GM21717 (cell line): Measurements from ENCODE around the gene RGL3.
"Not testable (repeated sequence)": the region's sequence is repeated elsewhere in the genome, so short reads cannot be mapped to it uniquely, and the experiment has no call there.

ENCODE experiments used
- ATAC-seq: cut with Tn5 transposase; IDR thresholded peaks from one replicate; pipeline ENCODE4 v1.9.1; 2021; ENCODE audit warnings: mild to moderate bottlenecking, moderate library complexity; ENCODE audit not compliant: unreplicated experiment

RGL3 gene

GRCh38 chr19:11418549-11419506 is at the start of gene RGL3:
Gene RGL3, minus strand, starts transcription at chr19:11419314. Its CDS starts 36 bp downstream, at chr19:11419278.
- no peak for ATAC-seq

- not testable (repeated sequence) for ATAC-seq
These were observed 49.2 kb upstream of the RGL3 start for GRCh38 chr19:11468266-11468845.

GRCh38 chr19:11465600-11465999 is 46.5 kb upstream of the RGL3 start:
- no peak for ATAC-seq

- no peak for ATAC-seq
These were observed 45.5 kb upstream of the RGL3 start for GRCh38 chr19:11464333-11465265.

DNA sequence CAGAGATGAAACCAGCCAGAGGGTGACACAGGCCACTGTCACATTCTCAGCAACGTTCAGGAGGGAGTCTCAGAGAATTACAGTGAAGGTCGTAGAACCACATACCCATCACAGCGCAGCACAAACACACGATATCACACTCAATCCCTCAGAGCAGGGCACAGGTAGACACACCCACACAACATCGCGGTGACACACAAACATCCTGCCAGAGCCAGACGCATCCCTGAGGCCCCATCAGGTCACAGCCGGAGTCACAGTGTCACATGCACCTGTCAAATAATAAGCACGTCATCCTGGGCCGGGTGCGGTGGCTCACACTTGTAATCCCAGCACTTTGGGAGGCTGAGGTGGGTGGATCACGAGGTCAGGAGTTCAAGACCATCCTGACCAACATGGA is 44.3 kb upstream of the RGL3 start:
- no peak for ATAC-seq

DNA sequence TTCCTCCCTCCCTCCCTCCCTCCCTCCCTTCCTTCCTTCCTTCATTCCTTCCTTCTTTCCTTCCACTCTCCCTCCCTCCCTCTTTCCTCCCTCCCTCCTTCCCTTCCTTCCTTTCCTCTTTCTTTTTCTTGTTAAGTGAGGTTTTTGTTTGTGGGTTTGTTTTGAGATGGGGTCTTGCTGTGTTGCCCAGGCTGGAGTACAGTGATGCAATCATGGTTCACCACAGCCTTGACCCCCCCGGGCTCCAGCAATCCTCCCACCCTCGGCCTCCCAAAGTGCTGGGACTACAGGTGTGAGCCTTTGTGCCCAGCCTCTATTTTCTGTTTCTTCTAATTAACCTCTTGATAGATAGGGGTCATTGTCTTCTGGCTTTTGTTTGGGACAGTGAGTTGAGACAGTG is 42.3 kb upstream of the RGL3 start:
- no peak for ATAC-seq

DNA sequence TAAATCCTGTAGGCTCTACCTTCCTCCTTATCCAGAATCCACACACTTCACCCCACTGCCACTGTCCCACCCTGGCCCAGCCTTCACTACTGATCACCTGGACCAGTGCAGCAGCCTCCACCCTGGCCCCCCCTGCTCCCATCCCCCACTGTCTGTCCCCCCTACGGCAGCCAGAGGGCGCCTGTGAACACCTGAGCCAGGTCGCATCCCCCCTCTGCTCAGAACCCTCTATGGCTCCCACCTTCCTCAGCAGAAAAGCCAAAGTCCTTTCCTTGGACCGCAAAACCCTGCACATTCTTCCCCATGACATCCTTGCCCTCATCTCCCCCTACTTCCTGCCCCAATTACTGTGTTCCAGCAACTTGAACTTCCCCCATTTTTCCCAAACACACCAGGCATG is 41.1 kb upstream of the RGL3 start:
- no peak for ATAC-seq

DNA sequence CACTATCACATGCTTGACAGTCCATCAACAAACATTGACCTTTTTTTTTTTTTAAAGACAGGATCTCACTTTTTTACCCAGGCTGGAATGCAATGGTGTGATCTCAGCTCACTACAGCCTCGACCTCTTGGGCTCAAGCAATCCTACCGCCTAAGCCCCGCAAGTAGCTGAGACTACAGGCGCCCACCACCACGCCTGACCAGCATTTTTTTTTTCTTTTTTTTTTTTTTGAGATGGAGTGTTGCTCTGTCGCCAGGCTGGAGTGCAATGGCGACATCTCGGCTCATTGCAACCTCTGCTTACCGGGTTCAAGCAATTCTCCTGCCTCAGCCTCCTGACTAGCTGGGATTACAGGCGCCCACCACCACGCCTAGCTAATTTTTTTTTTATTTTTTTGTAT is 39.8 kb upstream of the RGL3 start:
- ATAC-seq: not testable (repeated sequence)

DNA sequence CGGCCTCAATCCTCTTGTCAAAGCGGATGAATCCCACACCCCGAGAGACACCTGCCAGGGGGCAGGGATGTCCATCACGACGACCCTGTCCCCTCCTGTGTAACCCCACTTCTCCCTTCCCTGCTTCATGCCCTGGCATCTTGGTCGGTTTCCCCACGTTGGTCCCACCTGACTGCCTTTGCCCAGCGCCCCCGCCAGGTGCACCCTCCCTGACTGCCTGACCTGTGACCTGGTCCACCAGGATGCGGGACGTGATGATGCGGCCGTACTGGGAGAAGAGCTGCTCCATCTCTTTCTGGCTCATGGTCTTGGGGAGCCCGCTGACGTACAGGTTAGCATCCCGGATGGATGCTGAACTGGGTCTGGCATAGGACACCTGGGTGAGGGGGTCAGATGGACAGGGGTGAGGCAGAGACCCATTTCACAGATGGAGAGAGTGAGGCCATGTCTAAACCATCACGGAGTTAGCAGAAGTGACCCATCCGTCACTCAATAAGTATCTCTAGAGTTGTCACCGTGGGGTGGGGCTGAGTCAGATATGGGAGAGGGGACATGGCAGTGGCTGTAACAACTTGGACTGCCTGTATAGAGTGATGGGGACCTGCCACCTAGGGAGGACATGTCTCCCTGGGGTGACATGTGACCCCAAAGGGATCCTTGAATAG is 39.3 kb upstream of the RGL3 start:
- no peak for ATAC-seq

GRCh38 chr19:11457831-11458230 is 38.7 kb upstream of the RGL3 start:
- no peak for ATAC-seq

DNA sequence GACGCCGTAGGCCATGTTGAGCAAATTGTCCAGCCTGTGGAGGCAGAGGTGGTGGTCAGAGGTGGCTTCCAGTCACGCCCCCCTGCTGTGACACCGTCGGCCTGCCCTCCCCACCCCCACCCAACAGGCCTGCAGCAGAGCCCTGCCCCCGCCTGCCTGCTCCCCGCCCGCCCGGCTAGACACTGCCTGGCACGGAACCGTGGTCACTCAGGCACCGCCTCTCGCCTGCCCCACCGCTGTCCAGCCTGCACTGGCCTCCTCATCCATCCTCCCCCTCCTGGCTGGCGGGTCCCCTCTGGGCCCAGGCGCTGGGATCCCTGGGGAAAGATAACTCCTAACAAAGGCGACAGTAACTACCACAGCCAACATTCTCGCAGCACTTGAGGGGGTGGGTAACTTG is 38.0 kb upstream of the RGL3 start:
- no peak for ATAC-seq

- ATAC-seq: no peak
These were observed 37.5 kb upstream of the RGL3 start for GRCh38 chr19:11456659-11457058.

- not testable (repeated sequence) for ATAC-seq
These were observed 36.1 kb upstream of the RGL3 start for GRCh38 chr19:11455233-11455554.

- no peak for ATAC-seq
These were observed 34.6 kb upstream of the RGL3 start for GRCh38 chr19:11453468-11454341.

GRCh38 chr19:11452620-11453310 is 33.7 kb upstream of the RGL3 start:
- no peak for ATAC-seq

DNA sequence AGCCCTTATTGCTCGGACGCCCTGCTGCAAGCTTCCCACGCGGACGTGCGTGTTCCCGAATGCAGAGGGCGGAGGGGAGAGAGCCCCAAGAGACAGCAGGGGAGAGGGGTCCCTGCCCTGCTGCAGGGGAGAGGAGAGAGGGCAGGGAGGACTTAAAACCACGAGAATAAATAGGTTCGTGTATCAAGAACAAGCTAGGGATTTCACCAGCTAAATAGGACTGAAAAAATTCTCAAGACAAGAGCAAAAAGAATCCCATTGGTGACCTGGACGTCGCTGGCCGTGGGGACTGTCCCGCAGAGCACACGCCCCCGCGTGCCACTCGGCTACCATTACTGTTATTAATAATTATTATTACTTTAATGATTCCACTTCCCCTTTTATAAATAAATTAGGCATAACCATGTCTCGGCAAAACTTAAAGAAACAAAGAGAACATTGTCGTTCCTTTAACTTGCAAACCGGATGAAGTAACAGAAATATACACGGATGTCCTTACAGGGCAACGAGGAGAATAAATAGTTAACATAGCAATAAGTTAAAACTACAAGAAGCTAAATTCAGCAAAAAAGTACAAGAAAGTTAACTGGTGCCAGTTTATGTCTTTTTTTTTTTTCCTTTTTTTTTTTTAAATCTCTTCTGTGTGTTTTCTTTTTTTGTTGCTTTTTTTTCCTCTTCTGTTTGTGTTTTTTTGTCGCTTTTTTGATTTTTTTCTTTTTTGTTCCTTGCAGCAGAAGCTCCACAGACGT is 32.9 kb upstream of the RGL3 start:
- ATAC-seq: no peak

DNA sequence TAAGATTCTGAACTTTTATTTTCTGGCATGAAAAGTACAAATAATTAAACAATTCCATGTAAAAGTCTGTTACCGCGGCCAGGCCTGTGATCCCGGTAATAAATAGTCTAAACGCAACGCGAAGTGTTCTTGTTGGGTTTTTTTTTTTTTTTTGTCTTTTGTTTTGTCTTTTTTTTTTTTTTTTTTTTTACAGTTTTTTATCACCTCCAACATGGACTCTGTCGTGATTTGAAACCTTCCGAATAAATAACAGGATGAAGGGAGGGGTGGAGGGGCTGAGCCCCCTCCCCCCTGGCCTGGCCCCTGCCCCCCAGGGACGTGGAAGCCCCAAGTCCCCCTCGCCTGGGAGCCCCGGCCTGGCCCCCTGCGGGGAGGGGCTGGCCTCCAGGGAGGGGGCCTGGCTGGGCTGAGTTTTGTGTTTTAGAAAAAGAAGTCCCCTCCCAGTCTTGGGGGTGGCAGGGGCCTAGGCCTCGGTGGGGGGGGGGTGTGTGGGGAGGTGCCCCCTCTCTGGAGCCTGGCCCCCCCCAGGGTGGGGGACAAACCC is 32.3 kb upstream of the RGL3 start:
- ATAC-seq: no peak
